ENCODE data around the gene SLC5A10. TPM values are rescaled to one million over a fixed set of nuclear protein-coding genes. Genes with fewer than 3 reads are reported as not detected.

The SLC5A10 gene
- total and polyA plus RNA-seq, 8 donors, result 0.60 to 1.0 (median 0.77) TPM; not detected in 2

GRCh38 chr17:18916816-18917500, 35.0 kb upstream of the SLC5A10 start:
- no peaks in the 10 kb centered on the region for H3K9me3 ChIP-seq
- no peaks in the 10 kb centered on the region for H3K27me3 ChIP-seq
- H3K4me3 ChIP-seq, result no peak overlapping the region
- DNase-seq (no peak), ATAC-seq (no peak)
- H3K27ac ChIP-seq, result no peak overlapping the region
- TF ChIP-seq CTCF (IDR thresholded peaks at IDR 0.05), result no peak
- intact Hi-C loops (cut with DNase I), result no loop called here
- peaks cover 0 to 59% of the 10 kb centered on the region in 2 donors for H3K36me3 ChIP-seq
- peaks cover 14 to 16% of the 10 kb centered on the region in 2 donors for H3K4me1 ChIP-seq

- Histone ChIP-seq H3K4me3 (no peak overlapping the region), H3K27ac (no peak overlapping the region), H3K9me3 (no peaks in the 10 kb centered on the region), H3K27me3 (no peaks in the 10 kb centered on the region), H3K4me1 (peaks cover 17 to 19% of the 10 kb centered on the region in 2 donors), H3K36me3 (peaks cover 0 to 53% of the 10 kb centered on the region in 2 donors)
- TF ChIP-seq CTCF (IDR thresholded peaks at IDR 0.05), result no peak
- no peak for DNase-seq
- intact Hi-C loops (cut with DNase I), result no loop called here
- no peak for ATAC-seq
Measured at GRCh38 chr17:18917506-18918032, 34.4 kb upstream of the SLC5A10 start.

DNA sequence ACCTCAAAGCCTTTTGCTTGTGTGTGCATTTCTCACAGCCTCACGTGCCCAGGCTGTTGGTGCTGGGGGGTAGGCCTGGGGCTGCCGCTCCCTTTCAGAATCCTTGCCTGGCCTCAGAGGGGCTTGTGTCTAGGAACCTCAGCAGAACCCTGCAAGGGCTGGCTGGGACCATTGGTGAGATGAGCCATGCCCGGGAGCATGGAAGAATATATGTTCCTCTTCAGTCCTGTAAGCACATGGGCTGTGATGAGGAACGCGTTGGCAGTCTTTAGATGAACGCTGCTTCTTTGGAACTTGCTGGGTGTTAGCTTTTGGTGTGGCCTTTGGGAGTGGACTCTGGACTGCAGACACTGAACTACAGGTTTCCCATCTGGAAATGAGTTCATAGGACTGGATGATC, 32.0 kb upstream of the SLC5A10 start:
- no peak for TF ChIP-seq CTCF (IDR thresholded peaks at IDR 0.05)
- H3K4me3 ChIP-seq, result no peak overlapping the region

GRCh38 chr17:18920911-18921441, 31.0 kb upstream of the SLC5A10 start:
- peak; percentile 70 for ATAC-seq
- H3K4me3 ChIP-seq, result no peak overlapping the region
- H3K27ac ChIP-seq, result peak overlapping the region; percentile 20 to 48
- H3K4me1 ChIP-seq, result peaks cover 17 to 19% of the 10 kb centered on the region in 2 donors
- no peak for DNase-seq
- intact Hi-C loops (cut with DNase I), result no loop called here
- H3K36me3 ChIP-seq, result peaks cover 0 to 34% of the 10 kb centered on the region in 2 donors
- no peaks in the 10 kb centered on the region for H3K27me3 ChIP-seq
- TF ChIP-seq CTCF (IDR thresholded peaks at IDR 0.05), result no peak
- H3K9me3 ChIP-seq, result no peaks in the 10 kb centered on the region

More for the DNA sequence above, 32.0 kb upstream of the SLC5A10 start:
- peaks cover 17 to 19% of the 10 kb centered on the region in 2 donors for H3K4me1 ChIP-seq
- ATAC-seq (no peak), DNase-seq (no peak)
- peak overlapping the region in 1 of 2 donors; percentile 3 for H3K27ac ChIP-seq
- H3K36me3 ChIP-seq, result peaks cover 0 to 38% of the 10 kb centered on the region in 2 donors
- intact Hi-C loops (cut with DNase I), result no loop called here
- no peaks in the 10 kb centered on the region for H3K27me3 ChIP-seq
- H3K9me3 ChIP-seq, result no peaks in the 10 kb centered on the region

DNA sequence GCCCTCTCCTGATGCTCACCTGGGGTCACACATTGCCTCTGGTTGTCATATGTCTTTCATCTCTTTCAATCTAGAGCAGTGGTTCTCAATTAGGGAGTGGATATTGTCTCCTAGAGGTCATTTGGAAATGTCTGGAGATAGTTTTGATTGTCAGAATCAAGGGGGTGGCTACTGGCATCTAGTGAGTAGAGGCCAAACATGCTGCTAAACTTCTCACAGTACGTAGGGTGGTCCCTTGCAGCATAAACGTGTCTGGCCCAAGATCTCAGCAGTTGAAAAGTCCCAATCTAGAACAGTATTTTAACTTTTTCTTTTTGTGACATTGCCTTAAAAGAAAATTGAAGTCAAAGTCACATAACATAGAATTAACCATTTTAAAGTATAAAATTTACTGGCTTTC, 30.5 kb upstream of the SLC5A10 start:
- peak; percentile 19 for ATAC-seq
- Histone ChIP-seq H3K36me3 (peaks cover 0 to 29% of the 10 kb centered on the region in 2 donors), H3K4me3 (no peak overlapping the region), H3K27ac (peak overlapping the region in 1 of 2 donors; percentile 48), H3K9me3 (no peaks in the 10 kb centered on the region), H3K4me1 (peaks cover 17 to 19% of the 10 kb centered on the region in 2 donors), H3K27me3 (no peaks in the 10 kb centered on the region)
- no peak for DNase-seq
- intact Hi-C loops (cut with DNase I), result no loop called here
- TF ChIP-seq CTCF (IDR thresholded peaks at IDR 0.05), result no peak

All from left lung (tissue), 10 donors.